HTERT RPE-1 (cell line): ENCODE results near the gene CRHR1.

Experiments
- in situ Hi-C: fragments of 300-500 bp; cut with MboI; formaldehyde crosslinking; loops from 4 replicates; pipeline ENCODE4 v1.14.3; 2020; ENCODE audit warnings: low sequenced_read_pairs

CRHR1 gene

GRCh38 chr17:45841186-45841585 is 57.1 kb downstream of the CRHR1 start:
- in situ Hi-C loops, result no loop called here

- in situ Hi-C loops, result no loop called here
Observed at GRCh38 chr17:45841883-45842525, 57.9 kb downstream of the CRHR1 start.

GRCh38 chr17:45843722-45844121 is 59.6 kb downstream of the CRHR1 start:
- in situ Hi-C loops, result no loop called here

- in situ Hi-C loops, result no loop called here
Observed at GRCh38 chr17:45844695-45845375, 60.7 kb downstream of the CRHR1 start, which contains the start of gene SPPL2C. Gene SPPL2C, plus strand, starts transcription at chr17:45844881. Its CDS starts 26 bp downstream, at chr17:45844907.

GRCh38 chr17:45845376-45846185 is 61.5 kb downstream of the CRHR1 start:
- in situ Hi-C loops, result no loop called here

GRCh38 chr17:45846223-45846622 is 62.1 kb downstream of the CRHR1 start:
- in situ Hi-C loops, result no loop called here

GRCh38 chr17:45846646-45847045 is 62.5 kb downstream of the CRHR1 start:
- in situ Hi-C loops, result no loop called here

- in situ Hi-C loops, result no loop called here
Observed at GRCh38 chr17:45847101-45847500, 63.0 kb downstream of the CRHR1 start.

GRCh38 chr17:45847747-45848146 is 63.6 kb downstream of the CRHR1 start:
- in situ Hi-C loops, result no loop called here

GRCh38 chr17:45848405-45848804 is 64.3 kb downstream of the CRHR1 start:
- in situ Hi-C loops, result no loop called here

- in situ Hi-C loops, result no loop called here
Observed at GRCh38 chr17:45848868-45849535, 64.9 kb downstream of the CRHR1 start.

GRCh38 chr17:45849536-45849990 is 65.4 kb downstream of the CRHR1 start:
- in situ Hi-C loops, result no loop called here

- in situ Hi-C loops, result no loop called here
Observed at GRCh38 chr17:45850011-45850410, 65.9 kb downstream of the CRHR1 start.

GRCh38 chr17:45850468-45850867 is 66.3 kb downstream of the CRHR1 start:
- in situ Hi-C loops, result no loop called here

GRCh38 chr17:45851022-45851421 is 66.9 kb downstream of the CRHR1 start:
- in situ Hi-C loops, result no loop called here

- in situ Hi-C loops, result no loop called here
Observed at GRCh38 chr17:45851464-45851863, 67.3 kb downstream of the CRHR1 start.

- in situ Hi-C loops, result no loop called here
Observed at GRCh38 chr17:45851873-45852272, 67.8 kb downstream of the CRHR1 start.

- in situ Hi-C loops, result no loop called here
Observed at GRCh38 chr17:45852535-45853297, 68.6 kb downstream of the CRHR1 start.

- in situ Hi-C loops, result no loop called here
Observed at GRCh38 chr17:45854209-45854608, 70.1 kb downstream of the CRHR1 start.

- in situ Hi-C loops, result no loop called here
Observed at GRCh38 chr17:45855691-45856336, 71.7 kb downstream of the CRHR1 start.
